ENCODE measurements around the gene HS6ST2.

HS6ST2 gene

DNA sequence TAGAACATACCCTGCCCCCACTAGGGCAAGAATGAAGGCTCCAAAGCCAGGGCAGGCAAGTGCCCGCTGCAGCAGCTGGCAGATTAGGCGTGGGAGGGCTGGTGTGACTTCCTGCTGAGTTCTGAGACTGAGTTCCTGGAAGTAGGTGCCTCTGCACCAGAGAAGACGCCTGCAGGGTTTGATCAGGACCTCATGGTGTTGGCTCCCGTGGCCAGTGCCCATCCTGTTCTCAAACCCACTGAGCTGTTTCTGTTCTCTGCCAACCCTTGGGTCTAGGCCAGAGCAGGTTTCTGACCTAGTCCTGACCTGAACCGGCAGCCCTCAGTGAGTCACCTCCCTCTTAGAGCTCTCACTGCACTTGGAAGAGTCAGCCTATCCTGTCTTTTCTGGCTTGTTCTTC is 220.7 kb downstream of the HS6ST2 start:
- DNase-seq: no peak

DNA sequence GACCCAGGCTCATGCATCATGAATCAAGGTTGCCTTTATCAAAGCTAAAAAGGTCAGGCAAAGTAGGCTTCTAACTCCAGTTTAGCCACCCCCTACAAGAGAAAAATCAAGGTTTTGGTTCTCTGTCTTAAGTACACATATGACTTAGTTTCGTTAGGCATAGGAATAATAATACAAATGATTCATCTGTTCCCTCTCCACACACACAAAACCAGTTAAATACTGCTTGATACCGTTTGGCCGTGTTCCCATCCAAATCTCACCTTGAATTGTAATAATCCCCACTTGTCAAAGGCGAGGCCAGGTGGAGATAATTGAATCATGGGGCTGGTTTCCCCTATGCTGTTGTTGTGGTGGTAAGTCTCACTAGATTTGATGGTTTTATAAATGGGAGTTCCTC is 226.2 kb downstream of the HS6ST2 start:
- DNase-seq: no peak

DNA sequence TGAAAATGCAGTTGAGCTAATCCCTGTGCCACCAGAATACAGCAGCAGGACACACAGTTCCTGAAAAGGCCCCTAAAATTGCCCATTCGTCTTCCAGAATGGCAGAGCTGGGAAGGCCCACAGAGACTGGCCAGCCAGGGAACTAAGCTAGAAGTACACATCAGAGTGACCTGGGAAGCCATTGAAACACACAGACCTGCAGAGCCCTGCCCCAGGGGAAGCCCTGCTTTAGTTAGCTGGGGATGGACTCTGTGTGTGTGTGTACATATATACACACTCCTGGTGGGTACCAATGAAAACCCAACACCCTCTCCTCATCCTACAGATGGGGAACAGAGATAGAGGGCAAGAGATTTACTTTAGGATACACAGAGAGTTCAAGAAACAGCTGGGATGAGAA is 227.7 kb downstream of the HS6ST2 start:
- no peak for DNase-seq

DNA sequence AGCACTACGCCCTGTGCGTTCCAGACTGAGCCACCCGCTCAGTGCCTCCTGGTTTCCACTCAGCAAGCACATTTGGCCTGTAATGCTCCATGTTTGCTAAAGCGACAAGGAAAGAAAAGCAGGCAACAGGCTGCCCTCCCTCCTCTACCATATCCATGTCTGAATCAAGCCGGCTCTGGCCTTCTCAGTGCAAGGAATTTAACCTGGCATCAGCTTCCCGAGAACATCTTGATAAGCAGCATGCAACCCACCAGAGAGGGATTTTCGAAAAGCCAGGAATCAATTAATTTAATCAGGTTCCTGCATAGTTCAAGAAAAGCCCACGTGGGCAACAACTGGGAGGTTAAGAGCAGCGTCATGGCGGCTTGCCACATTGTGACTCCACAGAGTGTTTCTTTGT is 228.2 kb downstream of the HS6ST2 start:
- no peak for DNase-seq

DNA sequence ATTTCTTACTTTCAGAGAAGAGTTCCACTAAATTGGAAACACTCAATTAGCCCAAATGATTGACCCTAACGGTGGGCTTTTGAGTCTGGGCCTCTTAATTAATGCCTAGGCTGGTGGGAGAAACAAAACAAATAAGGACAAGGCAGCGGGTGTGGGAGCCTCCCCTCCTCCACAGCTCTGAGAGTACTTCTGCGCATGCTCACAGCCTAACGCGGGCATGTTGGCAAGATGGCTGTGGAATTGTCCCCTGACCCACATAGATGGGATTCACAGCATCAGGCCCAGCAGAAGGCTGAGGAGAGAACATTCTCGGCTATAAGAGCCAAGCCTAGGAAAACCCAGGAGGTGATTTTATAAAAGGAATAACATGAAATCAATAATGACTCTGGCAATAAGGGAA is 230.1 kb downstream of the HS6ST2 start:
- DNase-seq: no peak

DNA sequence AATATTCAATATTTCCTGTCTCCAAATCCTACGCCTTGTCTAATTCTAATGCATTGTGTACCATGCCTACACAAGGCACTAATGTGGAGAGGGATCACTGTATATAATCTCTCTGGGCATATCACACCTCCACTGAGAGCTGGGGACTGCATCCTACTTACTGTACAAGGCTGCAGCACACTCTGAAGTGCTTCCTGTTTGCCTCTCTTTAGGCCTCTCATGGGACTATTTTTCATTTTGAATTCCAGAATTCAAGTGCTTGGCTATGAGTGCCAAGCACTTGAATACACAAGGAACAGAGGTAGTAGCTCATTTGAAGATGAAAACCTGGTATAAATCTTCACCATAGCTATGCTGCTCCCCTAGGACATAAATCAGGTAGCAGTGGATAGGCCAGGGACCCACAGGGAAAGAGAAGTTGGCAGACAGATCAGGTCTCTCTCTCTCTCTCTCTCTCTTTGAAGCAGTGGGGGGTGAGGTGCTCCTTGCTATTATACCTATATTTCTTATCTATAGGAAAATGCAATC is 239.9 kb downstream of the HS6ST2 start:
- no peak for DNase-seq

DNA sequence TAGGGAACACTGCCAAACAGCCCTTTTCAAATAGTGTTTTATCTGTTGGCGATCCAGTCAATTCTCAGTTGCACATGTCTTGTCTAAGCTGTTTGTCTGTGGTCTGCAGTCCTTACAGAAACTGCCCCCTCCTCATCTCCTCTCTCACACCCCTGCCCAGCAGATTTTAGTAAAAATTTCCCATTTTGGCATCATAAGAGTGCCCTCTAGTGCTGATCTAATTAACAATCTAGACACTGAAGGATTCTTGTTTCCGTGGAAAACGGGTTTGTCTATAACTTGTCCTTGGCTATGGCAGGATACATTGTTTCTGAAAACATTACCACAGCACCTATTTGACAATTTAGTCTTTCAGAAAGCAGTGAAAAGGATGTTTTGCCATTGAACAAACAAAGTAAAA is 242.4 kb downstream of the HS6ST2 start:
- no peak for DNase-seq

DNA sequence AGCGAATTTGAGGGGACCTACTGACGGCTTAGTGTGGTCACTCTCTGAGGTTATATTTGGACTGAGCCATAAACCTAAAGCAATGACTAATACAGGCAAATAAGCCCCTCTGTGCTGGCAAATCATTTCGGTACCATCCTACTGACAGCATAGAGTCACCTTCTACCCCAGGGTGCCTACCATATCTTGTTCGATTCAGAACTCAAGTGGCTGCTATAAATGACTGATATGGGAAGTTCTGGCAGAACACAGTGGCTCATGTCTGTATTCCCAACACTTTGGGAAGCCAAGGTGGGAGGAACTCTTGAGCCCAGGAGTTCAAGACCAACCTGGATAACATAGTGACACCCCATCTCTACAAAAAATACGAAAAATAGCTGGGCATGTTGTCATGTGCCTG is 243.5 kb downstream of the HS6ST2 start:
- no peak for DNase-seq

DNA sequence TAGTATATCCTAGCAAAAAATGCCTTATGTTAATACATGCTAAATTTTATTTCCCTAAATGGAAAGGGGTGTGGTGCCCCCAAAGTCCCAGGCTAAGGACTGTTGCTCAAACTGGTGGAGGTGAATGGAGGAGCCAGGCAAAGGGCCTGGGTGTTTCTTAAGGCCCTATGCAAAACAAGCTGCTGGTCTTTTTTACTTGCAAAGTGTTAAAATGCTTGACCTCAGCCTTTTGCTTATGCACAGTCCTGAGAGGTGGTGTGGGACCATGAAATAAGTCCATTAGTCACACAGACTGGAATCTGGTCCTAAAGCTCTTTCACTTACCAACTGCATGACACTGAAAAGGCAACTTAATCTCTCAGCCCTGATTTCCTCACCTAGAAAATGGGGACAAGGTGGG is 246.1 kb downstream of the HS6ST2 start:
- no peak for DNase-seq

DNA sequence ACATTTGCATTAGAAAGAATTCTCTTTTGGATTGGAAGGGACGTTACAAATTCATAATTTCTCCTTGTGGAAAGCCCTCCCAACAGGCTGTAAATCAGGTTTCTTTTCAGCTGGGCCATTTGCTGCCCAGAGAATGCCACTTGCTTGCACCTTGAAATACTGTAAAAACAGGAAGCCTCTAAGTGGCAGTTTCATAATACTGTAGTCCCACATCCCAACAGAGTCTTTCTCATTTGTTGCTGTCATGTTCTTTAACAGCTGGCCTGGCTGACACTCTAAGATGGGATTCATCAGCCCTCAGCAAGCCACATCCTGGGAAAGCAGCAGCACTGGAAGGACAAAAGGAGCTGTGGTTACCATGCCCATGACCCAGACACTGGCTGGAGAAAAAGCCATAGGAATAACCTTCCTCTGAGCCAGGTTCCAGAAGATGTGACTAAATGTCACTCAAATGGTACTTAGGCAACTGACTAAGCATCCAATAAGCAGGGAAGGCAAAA is 247.7 kb downstream of the HS6ST2 start:
- DNase-seq: no peak

DNA sequence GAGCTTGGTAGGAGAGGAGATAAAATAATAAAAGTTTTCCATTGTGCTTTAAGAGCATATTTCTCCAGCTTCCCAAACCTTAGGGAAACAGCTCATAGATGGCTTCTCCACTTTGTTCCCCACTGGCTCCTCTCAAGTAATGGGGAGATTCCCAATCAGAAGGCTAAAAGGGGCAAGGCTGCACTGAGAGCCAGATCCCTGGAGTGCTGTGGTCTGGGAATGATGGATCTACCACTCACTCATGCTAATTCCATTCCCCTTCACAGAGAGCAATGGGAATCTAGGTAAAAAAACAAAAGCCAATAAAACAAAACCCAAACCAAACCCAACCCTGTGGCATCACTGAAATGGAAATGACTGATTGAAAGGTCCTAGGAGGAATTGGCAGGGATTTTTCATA is 249.9 kb downstream of the HS6ST2 start:
- DNase-seq: no peak

DNA sequence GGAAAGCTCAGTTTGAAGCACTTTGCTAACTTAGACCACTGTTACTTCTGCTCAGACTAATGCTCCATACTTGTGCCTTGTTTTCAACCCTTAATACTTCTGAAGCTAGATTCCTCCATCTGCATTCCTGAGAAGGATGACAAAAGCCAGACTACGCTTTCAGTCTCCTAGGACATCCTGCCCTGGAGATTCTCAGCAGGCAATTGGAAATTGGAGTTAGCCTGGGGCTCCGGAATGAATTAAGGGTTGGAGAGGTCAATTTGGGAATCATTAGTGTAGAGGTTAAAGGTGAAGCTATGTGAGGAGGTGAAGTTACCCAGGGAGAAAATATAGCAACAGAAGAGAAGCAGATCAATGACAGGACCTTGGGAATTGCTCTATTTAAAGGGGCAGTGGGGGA is 253.7 kb downstream of the HS6ST2 start:
- DNase-seq: no peak

DNA sequence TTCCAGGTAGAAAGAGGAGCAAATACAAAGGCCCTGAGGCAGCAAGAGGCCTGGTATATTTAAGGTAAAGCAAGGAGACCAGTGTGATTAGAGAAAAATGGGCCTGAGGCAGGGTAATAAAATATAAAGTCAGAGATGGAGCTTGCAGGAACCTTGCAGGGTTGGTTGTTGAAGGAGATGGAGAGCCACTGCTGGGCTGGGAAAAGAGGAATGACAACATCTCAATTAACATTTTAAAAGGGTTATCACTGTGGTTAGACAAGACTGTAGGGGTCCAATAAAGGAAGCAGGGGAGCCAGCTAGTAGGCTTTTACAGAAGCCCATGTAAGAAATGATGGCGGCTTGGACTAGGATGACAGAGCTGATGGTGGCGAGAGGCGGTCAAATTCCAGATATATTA is 264.0 kb downstream of the HS6ST2 start:
- no peak for DNase-seq

DNA sequence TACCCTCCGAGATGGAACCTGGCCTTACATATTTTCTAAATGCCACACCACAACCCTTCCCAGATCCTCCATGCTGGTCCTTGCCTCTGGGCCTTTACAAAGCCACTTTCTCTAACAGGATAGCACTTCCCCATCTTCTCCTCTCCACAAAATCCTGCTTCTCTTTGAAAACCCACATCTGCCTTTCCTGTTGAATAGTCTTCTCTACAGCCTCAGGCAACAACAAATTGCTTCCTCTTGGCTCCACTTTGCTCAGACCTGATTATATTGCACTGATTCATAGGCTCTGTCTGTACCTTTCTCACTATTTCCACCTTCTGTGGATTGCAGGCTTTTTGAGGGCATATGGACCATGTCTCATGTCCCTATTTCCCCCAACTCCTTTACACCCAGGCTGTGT is 265.9 kb downstream of the HS6ST2 start:
- DNase-seq: no peak

DNA sequence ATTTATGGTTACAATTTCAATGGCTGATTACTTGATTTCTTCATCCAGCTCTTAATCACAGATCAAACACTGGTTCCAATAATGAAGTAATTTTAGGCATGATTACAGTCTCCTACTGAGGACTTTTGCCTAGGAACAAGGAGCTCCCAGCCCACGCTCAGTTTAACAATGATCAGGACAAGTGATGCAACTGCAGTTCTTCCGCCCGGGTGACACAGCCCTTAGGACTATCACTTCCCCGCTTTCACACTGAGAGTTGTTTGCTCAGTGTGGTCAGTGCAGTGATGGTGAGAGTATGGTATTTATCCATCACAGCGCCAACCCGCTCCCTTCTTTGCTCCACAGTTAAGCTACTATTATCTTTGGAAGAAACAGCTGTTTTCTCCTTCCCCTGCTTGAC is 266.4 kb downstream of the HS6ST2 start:
- DNase-seq: no peak

DNA sequence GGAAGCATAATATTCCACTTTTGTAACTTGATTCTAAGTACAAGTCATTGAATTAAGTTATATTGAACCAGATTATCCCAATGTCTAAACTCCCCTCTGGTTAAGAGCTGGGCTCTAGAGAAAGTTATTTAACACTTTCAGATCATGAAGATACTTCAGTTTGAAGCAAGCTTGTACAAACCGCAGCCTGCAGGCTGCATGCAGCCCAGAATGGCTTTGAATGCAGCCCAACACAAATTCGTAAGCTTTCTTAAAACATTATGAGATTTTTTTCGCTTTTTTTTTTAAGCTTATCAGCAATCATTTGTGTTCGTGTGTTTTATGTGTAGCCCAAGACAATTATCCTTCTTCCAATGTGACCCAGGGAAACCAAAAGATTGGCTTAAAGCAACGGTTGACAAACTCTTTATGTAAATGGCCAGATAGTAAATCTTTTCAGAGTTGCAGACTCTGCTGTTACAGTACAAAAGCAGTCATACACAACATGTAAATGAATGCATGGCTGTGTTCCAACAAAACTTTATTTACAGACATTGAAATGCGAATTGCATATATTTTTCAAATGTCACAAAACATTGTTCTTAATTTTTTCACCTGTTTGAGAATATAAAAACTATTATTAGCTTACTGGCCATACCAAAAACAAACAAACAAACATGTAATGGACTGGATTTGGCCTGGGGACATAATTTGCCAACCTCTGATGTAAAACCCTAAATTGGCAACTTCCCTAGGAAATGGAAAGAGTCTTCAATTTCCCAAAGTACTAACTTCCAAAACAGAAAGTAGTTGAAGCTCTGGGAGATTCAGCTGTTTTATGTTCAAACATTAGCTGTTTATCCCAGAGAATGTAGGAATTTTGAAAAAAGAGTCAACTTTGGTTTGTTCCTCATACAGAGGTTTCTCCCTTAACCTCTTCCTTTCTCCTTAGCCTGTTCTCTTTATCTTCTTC is 268.5 kb downstream of the HS6ST2 start:
- DNase-seq: no peak

DNA sequence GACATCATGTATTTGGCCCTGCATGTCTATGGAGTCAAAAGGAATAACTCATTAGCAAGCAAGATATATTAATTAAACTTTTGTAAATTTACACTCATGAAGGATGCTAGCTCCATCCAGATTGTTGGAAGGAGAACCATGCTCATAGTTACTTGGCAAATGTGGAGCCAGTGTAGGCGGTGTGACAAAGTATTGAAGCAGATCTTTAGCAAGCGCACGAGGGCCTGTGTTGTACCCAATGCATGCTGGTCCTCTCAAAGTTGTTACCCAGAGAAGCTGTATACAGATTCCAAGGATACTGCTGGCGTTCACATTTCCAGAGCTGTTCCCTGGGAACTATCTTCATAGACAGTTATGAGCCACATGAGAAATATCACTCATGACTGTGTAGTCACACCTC is 273.2 kb downstream of the HS6ST2 start:
- no peak for DNase-seq

DNA sequence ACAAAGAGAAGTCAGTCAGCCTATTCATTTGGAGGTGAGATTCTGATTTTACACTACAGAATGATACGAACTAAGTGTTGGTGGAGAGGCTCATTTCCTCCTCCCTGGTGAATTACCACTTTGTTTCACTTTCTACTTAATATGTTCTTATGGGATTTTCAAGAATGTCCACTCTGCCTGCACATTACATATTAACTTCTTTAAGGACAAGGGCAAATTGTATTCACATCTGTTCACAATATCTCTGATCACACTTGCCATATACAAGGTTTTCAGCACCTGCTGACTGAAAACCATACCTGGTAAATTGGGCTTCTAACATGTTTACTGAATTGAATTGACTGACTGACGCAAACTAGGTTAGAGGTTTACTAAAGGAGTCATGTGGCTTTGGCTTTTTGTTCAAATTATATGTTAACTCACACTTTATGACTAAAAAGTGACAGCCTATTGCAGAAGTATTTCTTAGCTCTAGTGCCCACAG is 281.2 kb downstream of the HS6ST2 start:
- DNase-seq: no peak

DNA sequence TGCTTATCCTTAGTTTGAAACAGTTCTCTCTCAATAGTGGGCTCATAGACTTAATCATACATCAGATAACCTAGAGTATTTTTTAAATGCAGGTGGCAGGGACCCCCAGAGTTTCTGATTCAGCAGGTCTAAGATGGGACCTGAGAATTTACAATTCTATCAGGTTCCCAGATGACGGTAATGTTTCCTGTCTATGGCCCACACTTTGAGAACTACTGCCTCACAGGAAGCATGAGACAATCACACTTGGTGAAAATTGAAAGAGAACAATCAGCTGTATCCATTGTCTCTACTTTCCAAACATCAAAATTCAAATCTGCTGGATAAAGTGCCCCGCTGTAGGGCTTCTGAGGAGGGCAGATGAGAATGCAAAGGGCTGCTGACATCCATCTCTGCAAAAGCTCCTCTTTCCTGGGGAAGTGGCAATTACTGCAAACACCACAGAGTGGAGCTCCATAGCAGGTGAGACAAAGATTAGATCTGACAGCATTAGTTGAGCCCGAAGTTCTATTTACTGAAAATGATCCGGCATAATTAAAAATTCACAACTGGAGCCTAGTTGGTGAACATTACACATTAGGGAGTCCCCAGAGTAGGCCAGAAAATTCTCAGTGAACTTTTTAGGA is 281.8 kb downstream of the HS6ST2 start:
- no peak for DNase-seq

DNA sequence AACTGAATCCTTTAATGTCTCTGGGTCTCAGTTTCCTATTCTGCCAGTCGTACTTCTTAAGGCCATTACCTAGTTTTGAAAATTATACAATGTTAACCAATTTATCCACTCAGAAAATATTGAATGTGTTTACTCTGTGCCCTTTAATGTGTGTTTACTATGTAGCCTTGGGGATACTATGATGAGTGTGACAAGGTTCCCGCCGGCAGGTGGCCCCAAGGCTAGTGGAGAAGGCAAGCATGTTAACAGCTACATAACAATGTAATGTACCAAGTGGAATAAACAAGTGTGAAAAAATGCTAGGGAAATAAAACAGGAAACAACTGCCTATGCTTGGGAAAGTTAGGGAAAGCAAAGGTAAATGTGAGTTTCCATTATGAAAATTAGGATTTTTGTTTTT is 282.3 kb downstream of the HS6ST2 start:
- no peak for DNase-seq

DNA sequence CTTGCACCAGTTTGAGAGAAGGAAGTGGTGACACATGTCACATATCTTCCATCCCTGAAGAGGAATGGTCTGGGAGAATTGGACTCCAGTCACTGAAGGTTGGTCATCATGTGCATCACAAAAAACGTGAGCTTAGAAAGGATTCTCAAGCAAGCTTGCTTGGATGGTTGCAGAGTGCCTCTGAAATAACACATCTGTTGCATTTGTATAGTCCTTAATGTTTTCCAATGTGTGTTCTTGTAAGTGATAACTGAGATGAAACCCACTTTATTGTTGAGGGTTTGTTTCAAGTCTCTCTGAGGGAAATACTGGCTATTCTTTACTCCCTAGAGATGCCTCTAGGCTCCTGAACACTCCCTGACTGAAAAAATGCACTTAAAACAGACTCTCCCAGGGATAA is 285.1 kb downstream of the HS6ST2 start:
- DNase-seq: no peak

DNA sequence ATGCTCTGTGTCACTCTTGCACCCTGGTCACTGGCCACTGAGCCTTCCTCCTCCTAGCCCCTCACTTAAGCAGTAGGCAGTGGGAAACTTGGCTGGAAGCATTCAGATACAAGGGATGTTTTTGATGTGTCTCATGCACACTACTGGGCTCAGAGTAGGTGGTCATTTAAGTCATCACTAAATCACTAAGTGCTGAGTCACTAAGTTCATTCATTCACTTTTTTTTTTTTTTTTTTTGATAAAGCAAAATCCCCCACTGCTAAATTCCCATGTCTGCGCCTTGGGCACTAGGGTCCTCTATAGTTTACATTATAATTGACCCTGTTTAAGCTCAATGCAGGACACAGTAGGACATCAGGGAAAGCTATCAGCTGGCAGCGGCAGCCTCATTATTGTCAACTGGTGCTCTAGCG is 287.2 kb downstream of the HS6ST2 start:
- DNase-seq: no peak

DNA sequence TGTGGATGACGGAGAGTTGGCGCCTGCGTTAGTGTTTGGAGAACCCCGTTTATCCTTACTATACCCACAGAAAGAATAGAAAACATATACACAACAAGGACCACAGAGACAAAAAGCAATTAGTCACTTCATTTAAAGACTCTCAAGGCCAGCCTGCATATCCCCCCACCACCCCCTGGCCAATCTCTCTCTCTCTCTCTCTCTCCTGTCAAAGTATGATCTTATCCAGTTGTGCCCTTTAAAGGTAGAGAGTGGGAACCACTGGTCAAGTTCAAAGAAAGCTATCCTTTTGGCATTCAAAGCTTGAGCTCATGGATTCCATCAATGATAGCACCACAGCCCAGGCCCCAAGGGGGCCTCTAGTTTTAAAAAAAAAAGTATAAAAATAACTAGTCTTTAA is 289.3 kb downstream of the HS6ST2 start:
- no peak for DNase-seq

DNA sequence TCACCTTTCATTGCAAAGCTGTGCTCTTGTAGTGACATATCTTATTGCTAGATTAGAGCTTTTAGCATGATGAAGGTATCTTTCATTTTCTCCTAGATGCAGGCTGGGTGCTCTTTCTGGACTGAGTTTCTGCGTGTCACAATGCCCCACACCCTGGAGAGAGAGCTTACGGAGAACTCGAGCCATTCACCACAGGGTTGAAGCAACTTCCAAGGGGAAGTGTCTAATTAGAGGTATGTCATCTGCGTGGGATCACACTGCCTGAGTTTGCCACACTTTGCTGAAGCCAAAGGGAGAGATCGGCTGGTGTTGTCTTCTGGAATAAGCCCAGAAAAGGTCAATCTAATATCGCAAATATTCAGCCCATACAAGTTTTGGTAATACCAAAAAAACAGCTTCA is 290.3 kb downstream of the HS6ST2 start:
- no peak for DNase-seq

Data from cortex of kidney (tissue), 1 donor.